ENCODE measurements around the gene TPK1. TPM values are rescaled to one million over a fixed set of nuclear protein-coding genes. Genes with fewer than 3 reads are reported as not detected.

Gene TPK1
- polyA plus RNA-seq, 1 donor from 2014 or later = 3.5 TPM

DNA sequence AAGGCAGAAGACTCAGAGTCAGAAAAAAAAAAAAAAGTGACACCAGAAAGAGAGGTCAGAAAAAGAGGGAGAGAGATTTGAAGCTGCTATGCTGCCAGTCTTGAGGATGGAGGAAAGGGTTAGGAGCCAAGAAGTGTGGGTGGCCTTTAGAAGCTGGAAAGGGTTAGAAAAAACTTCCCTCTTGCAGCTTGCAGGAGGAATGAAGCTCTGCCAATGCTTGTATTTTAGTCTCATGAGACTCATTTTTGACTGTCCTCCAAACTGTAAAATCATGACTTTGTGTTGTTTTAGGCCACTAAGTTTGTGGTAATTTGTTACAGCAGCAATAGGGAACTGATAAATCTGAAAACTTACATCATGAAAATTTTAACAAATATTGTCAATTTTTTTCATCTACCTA, 304.7 kb downstream of the TPK1 start:
- no peak overlapping the region for H2AFZ ChIP-seq (ENCODE audit: low read depth, low read length)
- no peak overlapping the region for H3K9ac ChIP-seq (ENCODE audit: low read length)
- H3K36me3 ChIP-seq (ENCODE audit: insufficient read depth, low read length) = no peaks in the 10 kb centered on the region
- H3K4me2 ChIP-seq (ENCODE audit: low read length) = no peak overlapping the region
- no peak overlapping the region for H3K27ac ChIP-seq (ENCODE audit: low read length)
- H3K27me3 ChIP-seq (ENCODE audit: insufficient read depth, low read depth, low read length) = no peaks in the 10 kb centered on the region
- TF ChIP-seq EZH2 (IDR thresholded peaks at IDR 0.05; ENCODE audit: borderline replicate concordance, insufficient read depth, low read length, poor library complexity, severe bottlenecking) (no peak), EP300 (conservative IDR thresholded peaks at IDR 0.05; ENCODE audit: poor library complexity, severe bottlenecking) (no peak), TAF1 (IDR thresholded peaks at IDR 0.05; ENCODE audit: low read depth) (no peak)
- peaks cover 3% of the 10 kb centered on the region for H3K9me3 ChIP-seq (ENCODE audit: low read length)
- no peaks in the 10 kb centered on the region for H3K9me2 ChIP-seq (ENCODE audit: insufficient read depth, low read length)
- no peaks in the 10 kb centered on the region for H4K20me1 ChIP-seq (ENCODE audit: insufficient read depth)
- no peaks in the 10 kb centered on the region for H3F3A ChIP-seq (ENCODE audit: insufficient read depth, low read length, poor library complexity, severe bottlenecking)
- no peak overlapping the region for H3K4me3 ChIP-seq (ENCODE audit: low read length)
- H3K79me2 ChIP-seq (replicated peaks; ENCODE audit: insufficient read depth, low read length) = no peaks in the 10 kb centered on the region

GRCh38 chr7:144529269-144529926, 306.5 kb downstream of the TPK1 start:
- TF ChIP-seq, protein P1, sequence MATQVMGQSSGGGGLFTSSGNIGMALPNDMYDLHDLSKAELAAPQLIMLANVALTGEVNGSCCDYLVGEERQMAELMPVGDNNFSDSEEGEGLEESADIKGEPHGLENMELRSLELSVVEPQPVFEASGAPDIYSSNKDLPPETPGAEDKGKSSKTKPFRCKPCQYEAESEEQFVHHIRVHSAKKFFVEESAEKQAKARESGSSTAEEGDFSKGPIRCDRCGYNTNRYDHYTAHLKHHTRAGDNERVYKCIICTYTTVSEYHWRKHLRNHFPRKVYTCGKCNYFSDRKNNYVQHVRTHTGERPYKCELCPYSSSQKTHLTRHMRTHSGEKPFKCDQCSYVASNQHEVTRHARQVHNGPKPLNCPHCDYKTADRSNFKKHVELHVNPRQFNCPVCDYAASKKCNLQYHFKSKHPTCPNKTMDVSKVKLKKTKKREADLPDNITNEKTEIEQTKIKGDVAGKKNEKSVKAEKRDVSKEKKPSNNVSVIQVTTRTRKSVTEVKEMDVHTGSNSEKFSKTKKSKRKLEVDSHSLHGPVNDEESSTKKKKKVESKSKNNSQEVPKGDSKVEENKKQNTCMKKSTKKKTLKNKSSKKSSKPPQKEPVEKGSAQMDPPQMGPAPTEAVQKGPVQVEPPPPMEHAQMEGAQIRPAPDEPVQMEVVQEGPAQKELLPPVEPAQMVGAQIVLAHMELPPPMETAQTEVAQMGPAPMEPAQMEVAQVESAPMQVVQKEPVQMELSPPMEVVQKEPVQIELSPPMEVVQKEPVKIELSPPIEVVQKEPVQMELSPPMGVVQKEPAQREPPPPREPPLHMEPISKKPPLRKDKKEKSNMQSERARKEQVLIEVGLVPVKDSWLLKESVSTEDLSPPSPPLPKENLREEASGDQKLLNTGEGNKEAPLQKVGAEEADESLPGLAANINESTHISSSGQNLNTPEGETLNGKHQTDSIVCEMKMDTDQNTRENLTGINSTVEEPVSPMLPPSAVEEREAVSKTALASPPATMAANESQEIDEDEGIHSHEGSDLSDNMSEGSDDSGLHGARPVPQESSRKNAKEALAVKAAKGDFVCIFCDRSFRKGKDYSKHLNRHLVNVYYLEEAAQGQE (IDR thresholded peaks at IDR 0.05; ENCODE audit: borderline replicate concordance) = no peak
- TF ChIP-seq POLR2AphosphoS5 (IDR thresholded peaks at IDR 0.05) = no peak
- no peak for TF ChIP-seq TAF1 (IDR thresholded peaks at IDR 0.05; ENCODE audit: low read depth)
- TF ChIP-seq EZH2 (IDR thresholded peaks at IDR 0.05; ENCODE audit: borderline replicate concordance, insufficient read depth, low read length, poor library complexity, severe bottlenecking) = no peak
- TF ChIP-seq EP300 (conservative IDR thresholded peaks at IDR 0.05; ENCODE audit: poor library complexity, severe bottlenecking) = no peak
- TF ChIP-seq SMC3 (conservative IDR thresholded peaks at IDR 0.05; ENCODE audit: poor library complexity) = no peak
- no peak for TF ChIP-seq CTCF (IDR thresholded peaks at IDR 0.05; ENCODE audit: poor library complexity, severe bottlenecking)
- TF ChIP-seq RAD21 (conservative IDR thresholded peaks at IDR 0.05) = no peak
- Histone ChIP-seq H3K27me3 (ENCODE audit: insufficient read depth, low read depth, low read length) (no peaks in the 10 kb centered on the region), H3K79me2 (replicated peaks; ENCODE audit: insufficient read depth, low read length) (no peaks in the 10 kb centered on the region), H3K4me3 (ENCODE audit: low read length) (no peak overlapping the region), H4K20me1 (ENCODE audit: insufficient read depth) (no peaks in the 10 kb centered on the region), H3F3A (ENCODE audit: insufficient read depth, low read length, poor library complexity, severe bottlenecking) (no peaks in the 10 kb centered on the region), H3K9me2 (ENCODE audit: insufficient read depth, low read length) (no peaks in the 10 kb centered on the region), H3K36me3 (ENCODE audit: insufficient read depth, low read length) (no peaks in the 10 kb centered on the region), H3K9me3 (ENCODE audit: low read length) (peaks cover 3% of the 10 kb centered on the region), H3K27ac (ENCODE audit: low read length) (no peak overlapping the region), H2AFZ (ENCODE audit: low read depth, low read length) (no peak overlapping the region), H3K9ac (ENCODE audit: low read length) (no peak overlapping the region), H3K4me2 (ENCODE audit: low read length) (no peak overlapping the region)
